SHP77 treated with DMSO at 0.1 percent for 48 hours (cell line): ENCODE results near the gene WASHC2A.
"Not testable (repeated sequence)": the region's sequence is repeated elsewhere in the genome, so short reads cannot be mapped to it uniquely, and the experiment has no call there.

ENCODE experiments used
- DNase-seq: peaks from one replicate; lab custom pipeline; 2025; lab: John Stamatoyannopoulos, UW

The WASHC2A gene

GRCh38 chr10:50061548-50061947 is 6.2 kb upstream of the WASHC2A start:
- not testable (repeated sequence) for DNase-seq

- DNase-seq: no peak
Measured at GRCh38 chr10:50063100-50063499, 4.7 kb upstream of the WASHC2A start.

DNA sequence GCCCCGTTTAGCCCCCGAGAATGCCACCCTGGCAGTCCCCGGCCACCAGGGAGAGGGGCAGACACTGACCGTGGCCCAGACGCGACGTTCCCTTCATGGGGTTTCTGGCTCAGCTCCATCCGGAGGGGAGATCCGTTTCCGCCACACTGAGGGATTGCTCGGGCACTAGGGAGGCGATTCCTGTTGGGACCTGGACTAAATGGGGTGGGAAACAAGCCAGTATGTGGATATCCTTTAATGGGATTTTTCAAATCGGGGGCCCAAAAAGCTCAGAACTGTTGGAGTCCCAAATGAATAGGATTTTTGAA is 552 bp downstream of the WASHC2A start:
- not testable (repeated sequence) for DNase-seq

DNA sequence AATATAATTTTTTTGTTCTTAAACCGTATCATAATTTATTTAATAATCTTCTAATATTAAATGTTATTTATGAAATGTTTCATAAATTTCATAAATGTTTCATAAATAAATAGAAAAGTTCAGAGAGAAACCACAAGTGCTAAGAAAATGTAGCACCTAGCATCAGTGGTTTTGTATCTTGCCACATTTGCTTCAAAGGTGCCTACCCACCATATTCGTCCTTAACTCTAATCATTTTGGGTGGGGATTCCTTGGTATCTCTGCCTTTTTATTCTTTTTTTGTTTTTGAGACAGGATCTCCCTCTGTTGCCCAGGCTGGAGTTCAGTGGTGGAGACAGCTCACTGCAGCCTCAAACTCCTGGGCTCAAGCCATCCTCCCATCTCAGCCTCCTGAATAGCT is 7.4 kb downstream of the WASHC2A start:
- not testable (repeated sequence) for DNase-seq

DNA sequence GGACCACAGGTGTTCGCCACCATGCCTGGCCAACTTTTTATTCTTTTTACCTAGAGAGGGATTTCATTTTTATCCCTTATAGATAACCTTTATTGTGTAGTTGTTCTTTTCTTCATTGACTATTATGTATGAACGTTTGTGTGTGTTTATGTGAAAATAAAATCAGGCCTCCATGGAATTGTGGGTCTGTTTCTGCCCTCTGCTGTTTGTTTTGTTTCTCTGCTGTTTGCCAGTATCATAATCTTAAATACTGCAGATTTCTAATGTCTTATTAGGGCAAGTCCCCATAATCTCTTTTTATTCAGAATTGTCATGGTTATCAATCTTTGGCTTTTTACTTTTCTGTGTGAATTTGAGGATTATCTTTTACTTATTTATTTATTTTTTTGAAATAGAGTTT is 7.8 kb downstream of the WASHC2A start:
- DNase-seq: not testable (repeated sequence)

- not testable (repeated sequence) for DNase-seq
Measured at GRCh38 chr10:50091304-50091703, 23.6 kb downstream of the WASHC2A start.

- DNase-seq: not testable (repeated sequence)
Measured at GRCh38 chr10:50092928-50093327, 25.2 kb downstream of the WASHC2A start.

DNA sequence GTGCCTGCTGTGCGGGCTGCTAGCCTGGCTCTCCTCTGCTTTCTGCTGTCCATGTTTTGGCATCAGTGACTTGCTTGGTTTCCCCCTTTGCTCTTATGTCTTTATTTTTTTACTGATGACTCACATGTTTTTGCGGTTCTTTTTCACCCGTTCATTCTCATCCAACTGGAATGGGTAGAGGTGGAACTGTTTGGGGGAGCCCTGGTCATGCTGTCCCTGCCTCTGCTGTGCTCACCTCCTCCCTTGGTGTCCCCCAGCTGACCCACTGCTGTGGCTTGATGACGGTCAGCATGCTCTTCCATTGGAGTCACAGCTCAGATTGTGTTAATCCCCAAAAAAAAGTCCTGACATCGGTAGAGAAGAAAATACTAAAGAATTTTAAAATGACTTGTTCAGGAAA is 26.9 kb downstream of the WASHC2A start:
- not testable (repeated sequence) for DNase-seq

- not testable (repeated sequence) for DNase-seq
Measured at GRCh38 chr10:50095402-50095801, 27.6 kb downstream of the WASHC2A start.

DNA sequence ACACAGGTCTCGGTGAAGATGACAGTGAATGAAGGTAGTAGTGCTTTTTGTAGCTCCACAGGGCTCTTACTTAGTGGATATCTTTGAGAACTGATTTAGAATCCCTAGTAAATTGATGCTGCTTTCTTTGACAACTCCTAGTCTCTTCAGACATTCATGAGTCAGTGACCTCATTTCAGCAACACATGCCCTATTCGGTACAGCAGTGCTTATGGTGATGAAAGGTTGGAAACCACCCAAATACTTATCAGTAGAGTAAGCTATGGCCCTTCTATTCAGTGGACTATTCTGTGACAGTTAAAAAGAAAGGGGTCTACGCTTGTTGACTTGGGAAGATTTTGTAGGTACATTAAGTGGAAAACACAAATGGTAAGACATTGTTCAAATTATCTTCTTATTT is 29.0 kb downstream of the WASHC2A start:
- not testable (repeated sequence) for DNase-seq

- DNase-seq: not testable (repeated sequence)
Measured at GRCh38 chr10:50098645-50099044, 30.9 kb downstream of the WASHC2A start.

DNA sequence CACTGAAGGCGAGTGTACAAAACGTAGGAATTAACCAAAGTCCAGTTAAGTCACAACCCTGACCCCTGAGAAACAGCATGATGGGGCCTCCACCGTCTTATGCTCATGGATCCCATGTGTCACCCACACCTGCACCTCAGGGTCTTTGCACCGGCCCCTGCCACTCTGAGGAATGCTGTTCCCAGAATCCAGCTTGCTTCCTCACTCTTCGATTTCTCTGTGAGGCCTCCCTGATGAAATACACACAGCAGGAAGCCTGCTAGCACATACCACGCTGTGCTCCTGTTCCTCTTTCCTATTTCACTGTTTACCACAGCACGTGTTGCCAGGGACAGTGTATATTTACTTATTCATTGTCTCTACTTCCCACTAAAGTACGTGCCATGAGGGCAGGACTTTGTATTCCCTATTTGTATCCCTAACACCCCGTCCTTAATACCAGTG is 33.4 kb downstream of the WASHC2A start:
- not testable (repeated sequence) for DNase-seq

- not testable (repeated sequence) for DNase-seq
Measured at GRCh38 chr10:50101747-50102146, 34.0 kb downstream of the WASHC2A start.

- not testable (repeated sequence) for DNase-seq
Measured at GRCh38 chr10:50102267-50102666, 34.5 kb downstream of the WASHC2A start.

DNA sequence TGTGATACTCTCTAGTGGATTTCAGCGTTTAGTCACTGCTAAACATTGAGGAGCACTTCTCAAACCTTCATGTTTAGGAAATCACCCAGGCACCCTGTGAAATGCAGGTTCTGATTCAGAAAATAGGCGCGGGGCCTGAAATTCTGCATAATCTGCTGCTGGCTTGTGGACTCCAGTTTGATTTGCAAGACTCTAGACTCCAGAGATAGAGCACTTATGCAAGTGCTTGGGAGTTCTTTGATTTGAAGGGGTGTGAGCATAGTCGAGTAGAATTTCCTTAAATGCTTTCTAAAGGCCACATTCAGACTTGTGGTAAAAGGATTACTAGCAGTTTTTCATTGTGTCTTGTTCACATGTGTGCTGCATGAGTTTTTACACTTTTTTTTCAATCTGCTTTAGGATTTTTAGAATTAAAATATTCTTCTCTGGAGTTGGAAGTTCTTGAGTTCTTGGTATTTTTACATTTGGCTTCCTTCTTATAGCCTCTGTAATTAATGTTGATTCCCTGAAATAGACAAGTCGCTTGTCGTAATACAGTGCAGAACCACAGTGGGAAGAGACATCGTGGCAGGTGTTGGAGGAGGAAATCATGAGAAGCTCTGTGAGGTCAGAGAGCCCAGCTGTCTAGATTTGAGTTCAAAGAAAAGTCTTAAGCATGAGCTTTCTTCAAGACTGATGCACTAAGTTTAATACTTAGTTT is 41.4 kb downstream of the WASHC2A start:
- DNase-seq: not testable (repeated sequence)

DNA sequence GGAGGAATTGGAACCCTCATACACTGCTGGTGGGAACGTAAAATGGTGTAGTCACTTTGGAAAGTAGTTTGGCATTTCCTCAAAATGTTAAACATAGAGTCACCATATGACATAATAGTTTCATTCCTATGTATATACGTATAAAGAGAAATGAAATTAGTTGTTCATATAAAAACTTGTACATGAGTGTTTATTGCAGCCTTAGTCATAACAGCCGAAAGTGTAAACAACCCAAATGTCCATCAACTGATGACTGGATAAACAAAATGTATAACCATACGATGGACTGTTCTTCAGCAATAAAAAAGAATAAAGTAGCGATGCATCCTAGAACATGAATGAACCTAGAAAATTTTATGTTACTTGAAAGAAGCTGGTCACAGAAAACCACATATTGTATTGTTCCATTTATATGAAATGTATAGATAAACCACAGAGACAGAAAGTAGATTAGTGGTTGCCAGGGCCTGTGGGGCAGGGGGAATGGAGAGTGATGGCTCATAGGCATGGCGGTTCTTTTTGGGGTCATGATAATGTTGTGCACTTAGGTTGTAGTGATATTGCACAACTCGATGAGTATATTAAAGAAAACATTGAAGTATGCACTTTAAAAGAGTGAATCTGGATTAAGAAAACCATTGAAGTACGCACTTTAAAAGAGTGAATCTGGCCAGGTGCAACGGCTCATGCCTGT is 44.8 kb downstream of the WASHC2A start:
- not testable (repeated sequence) for DNase-seq

- DNase-seq: not testable (repeated sequence)
Measured at GRCh38 chr10:50126765-50127164, 59.0 kb downstream of the WASHC2A start.

- DNase-seq: not testable (repeated sequence)
Measured at GRCh38 chr10:50127770-50128292, 60.1 kb downstream of the WASHC2A start.

GRCh38 chr10:50131245-50131965 is 63.7 kb downstream of the WASHC2A start:
- DNase-seq: not testable (repeated sequence)

- not testable (repeated sequence) for DNase-seq
Measured at GRCh38 chr10:50132322-50132721, 64.6 kb downstream of the WASHC2A start.

- not testable (repeated sequence) for DNase-seq
Measured at GRCh38 chr10:50132841-50133240, 65.1 kb downstream of the WASHC2A start.

- DNase-seq: not testable (repeated sequence)
Measured at GRCh38 chr10:50143512-50144174, 75.9 kb downstream of the WASHC2A start.
